A673 (cell line): ENCODE data around the gene GABRD.

Experiments
- CTCF ChIP-seq: fragments of 300-800, 200-600 bp; sonication (generic); conservative IDR thresholded peaks from 2 replicates; pipeline ENCODE4 v1.5.1; 2017; ENCODE audit warnings: low read depth, mild to moderate bottlenecking, antibody characterized with exemption, low read length, moderate library complexity, mixed read lengths
- EZH2 ChIP-seq: fragments of 200-600 bp; sonication (generic); IDR thresholded peaks from 2 replicates; pipeline ENCODE4 v1.6.1; 2017; ENCODE audit warnings: borderline replicate concordance, low read depth, mild to moderate bottlenecking, mixed read lengths, antibody characterized with exemption, low read length; ENCODE audit not compliant: poor library complexity, severe bottlenecking

- TF ChIP-seq CTCF (no peak), EZH2 (no peak)
Measured at GRCh38 chr1:2078170-2078569, 59.0 kb downstream of the GABRD start.
